Left lung (tissue), 10 donors: Measurements from ENCODE around the gene KIF16B. TPM values are rescaled to one million over a fixed set of nuclear protein-coding genes. Genes with fewer than 3 reads are reported as not detected.

Experiments used
- ATAC-seq: fragments of 200-7000 bp; cut with Tn5 transposase; one replicate; pipeline ENCODE4 v1.9.1; 2020; ENCODE audit warnings: moderate library complexity
- DNase-seq, 4 donors: peaks; one replicate each; pipeline ENCODE4 v3.0.0-alpha.2; 2013 to 2020
- H3K27ac ChIP-seq, 2 donors: fragments of 200-600 bp; sonication (generic) in 1 of 2; one replicate each; pipeline versions ENCODE4 v1.5.0 to v1.8.0; 2020 to 2021
- H3K27me3 ChIP-seq, 2 donors: fragments of 200-600 bp; sonication (generic) in 1 of 2; one replicate each; pipeline versions ENCODE4 v1.5.0 to v1.8.0; 2020 to 2021
- H3K36me3 ChIP-seq, 2 donors: fragments of 200-600 bp; sonication (generic) in 1 of 2; one replicate each; pipeline versions ENCODE4 v1.5.0 to v1.8.0; 2020 to 2021
- H3K4me1 ChIP-seq, 2 donors: fragments of 200-600 bp; one replicate each; pipeline ENCODE4 v1.8.0; 2021
- H3K4me3 ChIP-seq, 2 donors: fragments of 200-600 bp; sonication (generic) in 1 of 2; one replicate each; pipeline versions ENCODE4 v1.5.0 to v1.8.0; 2020 to 2021; ENCODE audit warnings: mild to moderate bottlenecking in 1 of 2
- H3K9me3 ChIP-seq, 2 donors: fragments of 200-600 bp; sonication (generic) in 1 of 2; one replicate each; pipeline versions ENCODE4 v1.5.0 to v1.8.0; 2020 to 2021
- CTCF ChIP-seq, 2 donors: fragments of 200-600 bp; sonication (generic) in 1 of 2; IDR thresholded peaks; one replicate each; pipeline versions ENCODE4 v1.5.0 to v1.8.0; 2021; ENCODE audit warnings: antibody characterized with exemption in 2 of 2
- intact Hi-C, 2 donors: fragments of 100-400 bp; cut with DNase I; formaldehyde crosslinking; loops; one replicate each; pipeline versions ENCODE4 v1.11.2 to v1.14.2; 2022
- polyA plus RNA-seq, 6 donors: library from polyadenylated mRNA; unstranded; fragments of 120-200 nt; gene quantifications; one replicate each; pipeline ENCODE4 v1.2.1, GENCODE V29; 2013; ENCODE audit not compliant: insufficient read length in 6 of 6
- total RNA-seq, 2 donors: library from RNA; stranded (reverse); fragmentation: NEBNext Ultra II Directional; extraction: Animal tissue kit (Norgen Biotek cat#: 25700); gene quantifications; one replicate each; pipeline ENCODE4 v1.2.1, GENCODE V29; 2021
- donor health status: DM: no; HTN: yes; CAD: no.
- donor health status: DM: no; HTN: no; CAD: no.

Gene KIF16B
- total and polyA plus RNA-seq, 8 donors: 9.1 to 23.8 (median 12.8) TPM

GRCh38 chr20:16563066-16563806, 10.0 kb downstream of the KIF16B start:
- no peaks in the 10 kb centered on the region for H3K36me3 ChIP-seq
- intact Hi-C loops: no loop called here
- H3K27me3 ChIP-seq: no peaks in the 10 kb centered on the region
- H3K4me1 ChIP-seq: no peaks in the 10 kb centered on the region
- DNase-seq (no peak), ATAC-seq (no peak)
- TF ChIP-seq CTCF (IDR thresholded peaks at IDR 0.05): no peak
- H3K27ac ChIP-seq: no peak overlapping the region
- no peak overlapping the region for H3K4me3 ChIP-seq
- H3K9me3 ChIP-seq: no peaks in the 10 kb centered on the region

- ATAC-seq (peak; percentile 16), DNase-seq (no peak)
- Histone ChIP-seq H3K4me3 (no peak overlapping the region), H3K27ac (no peak overlapping the region), H3K27me3 (no peaks in the 10 kb centered on the region), H3K36me3 (no peaks in the 10 kb centered on the region), H3K4me1 (no peaks in the 10 kb centered on the region), H3K9me3 (no peaks in the 10 kb centered on the region)
- intact Hi-C loops: no loop called here
- no peak for TF ChIP-seq CTCF (IDR thresholded peaks at IDR 0.05)
Observed at GRCh38 chr20:16562259-16562658, 11.0 kb downstream of the KIF16B start.

GRCh38 chr20:16560661-16561060, 12.6 kb downstream of the KIF16B start:
- no peaks in the 10 kb centered on the region for H3K9me3 ChIP-seq
- ATAC-seq (no peak), DNase-seq (no peak)
- no peaks in the 10 kb centered on the region for H3K36me3 ChIP-seq
- H3K4me1 ChIP-seq: peaks cover 0 to under 1% of the 10 kb centered on the region in 2 donors
- intact Hi-C loops: no loop called here
- no peak for TF ChIP-seq CTCF (IDR thresholded peaks at IDR 0.05)
- H3K27me3 ChIP-seq: no peaks in the 10 kb centered on the region
- no peak overlapping the region for H3K4me3 ChIP-seq
- no peak overlapping the region for H3K27ac ChIP-seq

GRCh38 chr20:16560216-16560615, 13.0 kb downstream of the KIF16B start:
- ATAC-seq: no peak
- Histone ChIP-seq H3K4me3 (no peak overlapping the region), H3K4me1 (peaks cover 0 to 5% of the 10 kb centered on the region in 2 donors), H3K36me3 (no peaks in the 10 kb centered on the region), H3K27ac (no peak overlapping the region), H3K27me3 (no peaks in the 10 kb centered on the region), H3K9me3 (no peaks in the 10 kb centered on the region)
- no peak for TF ChIP-seq CTCF (IDR thresholded peaks at IDR 0.05)
- intact Hi-C loops: no loop called here
- no peak for DNase-seq

- Histone ChIP-seq H3K27me3 (no peaks in the 10 kb centered on the region), H3K36me3 (no peaks in the 10 kb centered on the region), H3K4me3 (no peak overlapping the region), H3K27ac (no peak overlapping the region), H3K4me1 (peaks cover 0 to 6% of the 10 kb centered on the region in 2 donors), H3K9me3 (no peaks in the 10 kb centered on the region)
- intact Hi-C loops: no loop called here
- DNase-seq (no peak), ATAC-seq (peak; percentile 35)
- no peak for TF ChIP-seq CTCF (IDR thresholded peaks at IDR 0.05)
Observed at GRCh38 chr20:16556301-16556700, 16.9 kb downstream of the KIF16B start.
